Gastroesophageal sphincter (tissue), 3 donors: ENCODE data around the gene TGM3.

Experiments
- CTCF ChIP-seq, 4 experiments: fragments of 200-600 bp in 2 of 4; fragments of 450-650 bp in 2 of 4; sonication (generic) in 1 of 4; IDR thresholded peaks; one replicate each; pipeline ENCODE4 v1.5.1; 2017 to 2019; ENCODE audit warnings: antibody characterized with exemption in 4 of 4, mild to moderate bottlenecking in 2 of 4, moderate library complexity in 2 of 4
- POLR2AphosphoS5 ChIP-seq: sonication (generic); formaldehyde crosslinking; IDR thresholded peaks from one replicate; pipeline ENCODE4 v1.6.1; 2017; ENCODE audit warnings: antibody characterized with exemption

- TF ChIP-seq CTCF (IDR thresholded peaks at IDR 0.05) = no peak
- TF ChIP-seq POLR2AphosphoS5 = no peak
Measured at GRCh38 chr20:2387180-2387577, 91.4 kb downstream of the TGM3 start.
